MCF 10A (cell line): ENCODE results near the gene HOXA3. TPM values are rescaled to one million over a fixed set of nuclear protein-coding genes. Genes with fewer than 3 reads are reported as not detected.

ENCODE experiments used
- BruUV-seq: library from RNA; stranded (reverse); fragments of 400-500 nt; replicated peaks from 2 replicates; lab custom pipeline; 2021; lab: Mats Ljungman, UMichigan
- CTCF ChIA-PET: fragments of 300-600 bp; sonication (Branson Sonifier 250); formaldehyde crosslinking; extraction: SDS; loops from one replicate; lab custom pipeline; 2021; ENCODE audit warnings: antibody characterized with exemption, inconsistent platforms; lab: Yijun Ruan, JAX
- POLR2A ChIA-PET: fragments of 300-600, 350-650 bp; sonication (Branson Sonifier 250); formaldehyde crosslinking; extraction: SDS; loops from one replicate; lab custom pipeline; 2020; ENCODE audit warnings: antibody characterized with exemption, inconsistent platforms; lab: Yijun Ruan, JAX
- DNase-seq: peaks from one replicate; pipeline ENCODE4 v3.0.0-alpha.2; 2018; ENCODE audit not compliant: unreplicated experiment
- H3K27ac Mint-ChIP-seq: one replicate; pipeline ENCODE4 v1.8.0; 2022; ENCODE audit warnings: mild to moderate bottlenecking, low read depth, mixed read lengths; ENCODE audit not compliant: unreplicated experiment
- H3K27me3 Mint-ChIP-seq: one replicate; pipeline ENCODE4 v1.8.0; 2022; ENCODE audit warnings: mixed read lengths; ENCODE audit not compliant: insufficient read depth, unreplicated experiment
- H3K36me3 Mint-ChIP-seq: one replicate; pipeline ENCODE4 v1.8.0; 2022; ENCODE audit warnings: mild to moderate bottlenecking, moderate library complexity, mixed read lengths; ENCODE audit not compliant: insufficient read depth, unreplicated experiment
- H3K4me1 Mint-ChIP-seq: one replicate; pipeline ENCODE4 v1.8.0; 2022; ENCODE audit warnings: mixed read lengths; ENCODE audit not compliant: insufficient read depth, unreplicated experiment
- H3K4me3 Mint-ChIP-seq: one replicate; pipeline ENCODE4 v1.8.0; 2022; ENCODE audit warnings: mild to moderate bottlenecking, moderate library complexity, mixed read lengths; ENCODE audit not compliant: unreplicated experiment
- H3K9me3 Mint-ChIP-seq: one replicate; pipeline ENCODE4 v1.8.0; 2022; ENCODE audit warnings: mixed read lengths; ENCODE audit not compliant: unreplicated experiment
- CTCF ChIP-seq: fragments of 200-600 bp; IDR thresholded peaks from one replicate; pipeline ENCODE4 v1.8.0; 2022; ENCODE audit warnings: antibody characterized with exemption, mild to moderate bottlenecking; ENCODE audit not compliant: unreplicated experiment
- intact Hi-C: fragments of 100-400 bp; cut with micrococcal nuclease; formaldehyde crosslinking; loops from 2 replicates; pipeline ENCODE4 v1.14.1; 2022
- total RNA-seq: library from RNA; stranded (reverse); gene quantifications from 2 replicates; pipeline ENCODE4 v1.2.3, GENCODE V29; 2022

The HOXA3 gene
- total RNA-seq, 1 experiment from 2014 or later: 8.2 TPM

GRCh38 chr7:27096768-27097514 lies 55.4 kb downstream of the HOXA3 start:
- intact Hi-C loops: loop anchor here (1.0 to 5.0 kb wide), 3 partner anchors 50 to 411 kb away; no protein-coding TSS in a partner anchor
- peak; percentile 55 for DNase-seq
- H3K36me3 Mint-ChIP-seq: peaks cover 37% of the 10 kb centered on the region
- TF ChIP-seq CTCF: no peak
- CTCF ChIA-PET: interaction anchor here (0.7 to 6.6 kb wide), 13 partner anchors 9 to 240 kb away, joined by 3 to 198 read pairs (median 5); partner anchors contain the start of genes HOXA4 and HOXA5
- H3K9me3 Mint-ChIP-seq: no peaks in the 10 kb centered on the region
- peak overlapping the region; percentile 99 for H3K27ac Mint-ChIP-seq
- H3K4me1 Mint-ChIP-seq: peaks cover 54% of the 10 kb centered on the region
- POLR2A ChIA-PET: interaction anchor here (0.5 to 12.8 kb wide), 37 partner anchors 11 to 896 kb away, joined by 3 to 663 read pairs (median 6); partner anchors contain the start of genes CBX3, HNRNPA2B1, HOXA5 and SKAP2
- no peaks in the 10 kb centered on the region for H3K27me3 Mint-ChIP-seq
- BruUV-seq: no TSS peak
- peak overlapping the region; percentile 83 for H3K4me3 Mint-ChIP-seq

- peaks cover 33% of the 10 kb centered on the region for H3K36me3 Mint-ChIP-seq
- ChIA-PET CTCF (interaction anchor here (0.7 to 6.6 kb wide), 9 partner anchors 13 to 240 kb away, joined by 3 to 198 read pairs (median 5); partner anchors contain the start of gene HOXA5), POLR2A (interaction anchor here (0.6 to 12.8 kb wide), 34 partner anchors 12 to 895 kb away, joined by 3 to 663 read pairs (median 8); partner anchors contain the start of genes CBX3, HNRNPA2B1, HOXA5 and SKAP2)
- intact Hi-C loops: loop anchor here (1.0 to 5.0 kb wide), 3 partner anchors 49 to 410 kb away; no protein-coding TSS in a partner anchor
- peak within 1 kb of the TSS; percentile 83 for H3K4me3 Mint-ChIP-seq
- H3K4me1 Mint-ChIP-seq: peaks cover 46% of the 10 kb centered on the region
- H3K27me3 Mint-ChIP-seq: no peaks in the 10 kb centered on the region
- DNase-seq: peak; percentile 93
- H3K27ac Mint-ChIP-seq: peak within 1 kb of the TSS; percentile 99
- H3K9me3 Mint-ChIP-seq: no peaks in the 10 kb centered on the region
- TSS peak; percentile 32 for BruUV-seq
- TF ChIP-seq CTCF: no peak
Measured at GRCh38 chr7:27095897-27096767, 56.3 kb downstream of the HOXA3 start, which contains the start of gene HOXA1. Gene HOXA1, minus strand, starts transcription at chr7:27096000. Its CDS starts 88 bp downstream, at chr7:27095912.

GRCh38 chr7:27095050-27095896 lies 57.1 kb downstream of the HOXA3 start:
- no peak for DNase-seq
- CTCF ChIA-PET: interaction anchor here (0.7 to 6.6 kb wide), 5 partner anchors 14 to 239 kb away, joined by 3 to 198 read pairs (median 3); no protein-coding TSS in a partner anchor
- intact Hi-C loops: loop anchor here (5.0 kb wide), 2 partner anchors 48 to 138 kb away; no protein-coding TSS in a partner anchor
- Mint-ChIP-seq H3K9me3 (no peaks in the 10 kb centered on the region), H3K36me3 (peaks cover 25% of the 10 kb centered on the region), H3K27ac (peak overlapping the region; percentile 99), H3K27me3 (no peaks in the 10 kb centered on the region), H3K4me3 (peak overlapping the region; percentile 83), H3K4me1 (peaks cover 37% of the 10 kb centered on the region)
- POLR2A ChIA-PET: interaction anchor here (0.6 to 12.8 kb wide), 23 partner anchors 8 to 894 kb away, joined by 3 to 663 read pairs (median 8); partner anchors contain the start of genes CBX3, HNRNPA2B1, HOXA5 and SKAP2
- no peak for TF ChIP-seq CTCF
- TSS peak; percentile 56 for BruUV-seq
